Loucy (cell line): ENCODE measurements around the gene VAMP4.

ENCODE experiments used
- H2AFZ ChIP-seq: fragments of 200-600 bp; sonication (generic); 2 replicates; pipeline ENCODE4 v1.6.0; 2016; ENCODE audit warnings: antibody characterized with exemption, mild to moderate bottlenecking, low read length, moderate library complexity
- H3F3A ChIP-seq: fragments of 200-600 bp; 2 replicates; pipeline ENCODE4 v1.6.0; 2016; ENCODE audit warnings: antibody characterized with exemption, low read depth, mild to moderate bottlenecking
- H3K27me3 ChIP-seq: fragments of 200-600 bp; sonication (generic); 2 replicates; pipeline ENCODE4 v1.6.1; 2014; ENCODE audit warnings: low read length, mild to moderate bottlenecking; ENCODE audit not compliant: insufficient read depth, poor library complexity, severe bottlenecking
- H3K36me3 ChIP-seq: fragments of 200-600 bp; sonication (generic); 2 replicates; pipeline ENCODE4 v1.6.1; 2016; ENCODE audit warnings: low read length; ENCODE audit not compliant: insufficient read depth
- H3K4me1 ChIP-seq: fragments of 200-600 bp; sonication (generic); 2 replicates; pipeline ENCODE4 v1.5.1; 2014; ENCODE audit warnings: low read length, mild to moderate bottlenecking; ENCODE audit not compliant: insufficient read depth, poor library complexity, severe bottlenecking
- H3K4me2 ChIP-seq: fragments of 200-600 bp; sonication (generic); 2 replicates; pipeline ENCODE4 v1.6.0; 2014; ENCODE audit warnings: antibody characterized with exemption, low read length, low read depth, mild to moderate bottlenecking; ENCODE audit not compliant: poor library complexity, severe bottlenecking
- H3K4me3 ChIP-seq: fragments of 200-600 bp; sonication (generic); 2 replicates; pipeline ENCODE4 v1.5.1; 2014; ENCODE audit warnings: low read length, mild to moderate bottlenecking, mixed read lengths; ENCODE audit not compliant: poor library complexity, severe bottlenecking
- H3K79me2 ChIP-seq: fragments of 200-600 bp; sonication (generic); 2 replicates; pipeline ENCODE4 v1.6.1; 2014; ENCODE audit warnings: low read length; ENCODE audit not compliant: insufficient read depth
- H3K9ac ChIP-seq: fragments of 200-600 bp; sonication (generic); 2 replicates; pipeline ENCODE4 v1.6.0; 2014; ENCODE audit warnings: mild to moderate bottlenecking, low read depth, low read length, moderate library complexity; ENCODE audit not compliant: poor library complexity, severe bottlenecking
- H3K9me2 ChIP-seq: fragments of 200-600 bp; sonication (generic); replicated peaks from 2 replicates; pipeline ENCODE4 v1.6.1; 2016; ENCODE audit warnings: low read depth, low read length, mixed read lengths
- H3K9me3 ChIP-seq: fragments of 200-600 bp; sonication (generic); 2 replicates; pipeline ENCODE4 v1.6.1; 2014; ENCODE audit warnings: mild to moderate bottlenecking, antibody characterized with exemption, low read length, low read depth; ENCODE audit not compliant: insufficient read depth
- H4K20me1 ChIP-seq: fragments of 200-600 bp; sonication (generic); 2 replicates; pipeline ENCODE4 v1.6.0; 2014; ENCODE audit warnings: antibody characterized with exemption, low read length, mild to moderate bottlenecking; ENCODE audit not compliant: insufficient read depth, poor library complexity, severe bottlenecking
- CTCF ChIP-seq: fragments of 200-600 bp; sonication (generic); conservative IDR thresholded peaks from 2 replicates; pipeline ENCODE4 v1.5.1; 2014; ENCODE audit warnings: mild to moderate bottlenecking, antibody characterized with exemption, low read length
- EZH2phosphoT487 ChIP-seq: fragments of 200-600 bp; IDR thresholded peaks from 2 replicates; pipeline ENCODE4 v1.6.1; 2018; ENCODE audit warnings: antibody characterized with exemption, mild to moderate bottlenecking, moderate library complexity, borderline replicate concordance

The VAMP4 gene

GRCh38 chr1:171664976-171665375, 76.9 kb downstream of the VAMP4 start:
- H3K9me3 ChIP-seq = no peaks in the 10 kb centered on the region
- no peaks in the 10 kb centered on the region for H3K9me2 ChIP-seq
- no peaks in the 10 kb centered on the region for H4K20me1 ChIP-seq
- no peaks in the 10 kb centered on the region for H3K36me3 ChIP-seq
- H3K27me3 ChIP-seq = no peaks in the 10 kb centered on the region
- H3K79me2 ChIP-seq = no peaks in the 10 kb centered on the region
- no peak overlapping the region for H2AFZ ChIP-seq
- H3K4me3 ChIP-seq = no peak overlapping the region
- TF ChIP-seq EZH2phosphoT487 = no peak
- no peak for TF ChIP-seq CTCF
- H3F3A ChIP-seq = no peaks in the 10 kb centered on the region
- no peak overlapping the region for H3K4me2 ChIP-seq
- no peak overlapping the region for H3K9ac ChIP-seq
- no peaks in the 10 kb centered on the region for H3K4me1 ChIP-seq

DNA sequence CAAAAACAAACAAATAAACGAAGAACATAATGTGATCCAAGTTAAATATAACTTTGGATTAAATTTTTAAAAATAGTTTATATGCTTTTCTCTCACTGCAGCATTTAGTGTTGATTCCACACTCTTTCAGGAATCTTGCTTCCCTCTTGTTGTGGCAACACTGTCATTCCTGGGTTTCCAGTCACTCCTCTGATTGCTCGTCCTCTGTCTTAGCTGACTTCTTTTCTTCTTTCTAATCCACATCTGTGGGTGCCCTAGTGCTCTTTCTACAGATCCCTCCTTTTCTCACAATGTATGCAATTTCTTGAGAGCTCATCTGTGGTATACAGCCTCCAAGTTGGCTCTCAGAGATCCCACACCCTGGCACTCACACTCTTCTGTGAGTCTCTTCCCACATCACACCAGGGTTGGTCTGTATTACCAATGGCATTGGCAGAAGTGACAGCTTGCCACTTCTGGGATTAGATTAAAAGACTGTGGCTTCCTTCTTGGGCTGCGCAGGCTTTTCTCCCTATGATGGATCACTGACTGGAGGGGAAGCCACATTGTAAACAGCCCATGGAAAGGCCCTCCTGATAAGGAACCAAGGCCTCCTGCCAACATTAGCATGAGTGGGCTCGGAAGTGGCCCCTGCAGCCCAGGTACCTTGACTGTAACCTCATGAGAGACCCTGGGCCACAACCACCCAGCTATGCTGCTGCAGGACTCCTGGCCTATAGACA, 77.8 kb downstream of the VAMP4 start:
- no peaks in the 10 kb centered on the region for H3K79me2 ChIP-seq
- no peaks in the 10 kb centered on the region for H3K4me1 ChIP-seq
- H3K27me3 ChIP-seq = no peaks in the 10 kb centered on the region
- H3K4me3 ChIP-seq = no peak overlapping the region
- H2AFZ ChIP-seq = no peak overlapping the region
- no peaks in the 10 kb centered on the region for H3K9me3 ChIP-seq
- H3K9me2 ChIP-seq = no peaks in the 10 kb centered on the region
- H4K20me1 ChIP-seq = no peaks in the 10 kb centered on the region
- TF ChIP-seq CTCF = no peak
- TF ChIP-seq EZH2phosphoT487 = no peak
- no peak overlapping the region for H3K4me2 ChIP-seq
- no peaks in the 10 kb centered on the region for H3K36me3 ChIP-seq
- no peak overlapping the region for H3K9ac ChIP-seq
- no peaks in the 10 kb centered on the region for H3F3A ChIP-seq

GRCh38 chr1:171663036-171663853, 78.6 kb downstream of the VAMP4 start:
- H3K9me3 ChIP-seq = no peaks in the 10 kb centered on the region
- H3K4me2 ChIP-seq = no peak overlapping the region
- H3K4me1 ChIP-seq = no peaks in the 10 kb centered on the region
- TF ChIP-seq CTCF = no peak
- no peak for TF ChIP-seq EZH2phosphoT487
- no peak overlapping the region for H3K9ac ChIP-seq
- H3K27me3 ChIP-seq = no peaks in the 10 kb centered on the region
- no peaks in the 10 kb centered on the region for H3F3A ChIP-seq
- H4K20me1 ChIP-seq = no peaks in the 10 kb centered on the region
- no peak overlapping the region for H2AFZ ChIP-seq
- H3K79me2 ChIP-seq = no peaks in the 10 kb centered on the region
- H3K9me2 ChIP-seq = no peaks in the 10 kb centered on the region
- no peak overlapping the region for H3K4me3 ChIP-seq
- H3K36me3 ChIP-seq = no peaks in the 10 kb centered on the region
